ENCODE data around the gene FAM135A. TPM values are rescaled to one million over a fixed set of nuclear protein-coding genes. Genes with fewer than 3 reads are reported as not detected.
"Not testable (repeated sequence)": the region's sequence is repeated elsewhere in the genome, so short reads cannot be mapped to it uniquely, and the experiment has no call there.

FAM135A gene
- total and polyA plus RNA-seq, 12 donors, result 6.8 to 33.9 (median 13.7) TPM

DNA sequence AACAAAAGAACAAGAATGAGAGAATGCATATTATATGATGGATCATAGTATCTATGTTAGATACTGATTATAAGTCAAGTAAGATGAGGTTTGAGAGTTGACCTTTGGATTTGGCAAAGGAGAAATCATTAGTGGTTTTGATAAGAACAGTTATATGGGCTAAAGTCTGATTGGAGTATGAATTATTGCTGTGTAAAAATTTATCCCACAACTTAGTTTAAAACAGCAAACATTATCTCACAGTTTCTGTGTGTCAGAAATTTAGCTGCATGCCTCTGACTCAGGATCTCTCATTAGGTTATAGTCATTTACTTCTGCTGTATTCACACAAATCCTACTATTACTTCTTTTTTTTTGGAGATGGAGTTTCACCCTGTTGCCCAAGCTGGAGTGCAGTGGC is 56.7 kb downstream of the FAM135A start:
- no peaks in the 10 kb centered on the region for H3K27me3 ChIP-seq
- no peaks in the 10 kb centered on the region for H3K36me3 ChIP-seq (replicated peaks in 1 of 2)
- H3K4me3 ChIP-seq, result no peak overlapping the region
- intact Hi-C loops (cut with DNase I), result no loop called here
- H3K9me3 ChIP-seq (replicated peaks in 1 of 3), result no peaks in the 10 kb centered on the region
- H3K27ac ChIP-seq, result no peak overlapping the region
- H3K4me1 ChIP-seq (replicated peaks in 1 of 2), result no peaks in the 10 kb centered on the region
- no peak for DNase-seq
- TF ChIP-seq CTCF (IDR thresholded peaks at IDR 0.05) (no peak), POLR2A (IDR thresholded peaks at IDR 0.05) (no peak)

GRCh38 chr6:70470510-70470909 is 57.2 kb downstream of the FAM135A start:
- 96 to 100% (median 98%) methylated on average over 3 of the region's 3 CpGs for WGBS, 4 donors

GRCh38 chr6:70474751-70475150 is 61.4 kb downstream of the FAM135A start:
- Histone ChIP-seq H3K27me3 (no peaks in the 10 kb centered on the region), H3K9me3 (replicated peaks in 1 of 3) (no peaks in the 10 kb centered on the region), H3K4me1 (replicated peaks in 1 of 2) (no peaks in the 10 kb centered on the region), H3K36me3 (replicated peaks in 1 of 2) (peaks cover 0 to 5% of the 10 kb centered on the region in 2 donors), H3K4me3 (no peak overlapping the region), H3K27ac (no peak overlapping the region)
- intact Hi-C loops (cut with DNase I), result no loop called here
- 98 to 100% (median 99%) methylated on average over 3 of the region's 3 CpGs for WGBS, 4 donors
- TF ChIP-seq POLR2A (IDR thresholded peaks at IDR 0.05), result no peak
- no peak for TF ChIP-seq CTCF (IDR thresholded peaks at IDR 0.05)
- DNase-seq, result no peak

More at GRCh38 chr6:70470510-70470909, 57.2 kb downstream of the FAM135A start:
- DNase-seq; H3K9me3 ChIP-seq (replicated peaks in 1 of 3); H3K36me3 ChIP-seq (replicated peaks in 1 of 2); H3K4me3 ChIP-seq; H3K27ac ChIP-seq; intact Hi-C loops (cut with DNase I); H3K27me3 ChIP-seq; H3K4me1 ChIP-seq (replicated peaks in 1 of 2): not testable (repeated sequence)

- intact Hi-C loops (cut with DNase I), result no loop called here
- no peak for TF ChIP-seq CTCF (IDR thresholded peaks at IDR 0.05)
- no peak for TF ChIP-seq POLR2A (IDR thresholded peaks at IDR 0.05)
- Histone ChIP-seq H3K4me1 (replicated peaks in 1 of 2) (no peaks in the 10 kb centered on the region), H3K27ac (no peak overlapping the region), H3K36me3 (replicated peaks in 1 of 2) (peaks cover 0 to 5% of the 10 kb centered on the region in 2 donors), H3K27me3 (no peaks in the 10 kb centered on the region), H3K4me3 (no peak overlapping the region), H3K9me3 (replicated peaks in 1 of 3) (no peaks in the 10 kb centered on the region)
- no peak for DNase-seq
- WGBS, 4 donors, result 70 to 90% (median 86%) methylated on average over 4 of the region's 4 CpGs
Observed at GRCh38 chr6:70479236-70479635, 65.9 kb downstream of the FAM135A start.

- H3K9me3 ChIP-seq (replicated peaks in 1 of 3); H3K4me1 ChIP-seq (replicated peaks in 1 of 2); intact Hi-C loops (cut with DNase I); DNase-seq; H3K36me3 ChIP-seq (replicated peaks in 1 of 2); H3K27me3 ChIP-seq; H3K4me3 ChIP-seq; H3K27ac ChIP-seq: not testable (repeated sequence)
- WGBS, 4 donors, result 94 to 98% (median 97%) methylated on average over 9 of the region's 9 CpGs
Observed at GRCh38 chr6:70486638-70487037, 73.3 kb downstream of the FAM135A start.
